KOPT-K1 (cell line): ENCODE results near the gene SRP54.
"Not testable (repeated sequence)": the region's sequence is repeated elsewhere in the genome, so short reads cannot be mapped to it uniquely, and the experiment has no call there.

ENCODE experiments used
- H3K27ac ChIP-seq: fragments of 200-600 bp; sonication (generic); 2 replicates; pipeline ENCODE4 v1.5.1; 2016; ENCODE audit warnings: antibody characterized with exemption, mild to moderate bottlenecking, low read depth, low read length; ENCODE audit not compliant: poor library complexity, severe bottlenecking
- H3K36me3 ChIP-seq: fragments of 200-600 bp; sonication (generic); 2 replicates; pipeline ENCODE4 v1.5.1; 2017; ENCODE audit warnings: antibody characterized with exemption, mild to moderate bottlenecking, low read length, moderate library complexity; ENCODE audit not compliant: insufficient read depth
- H3K9me3 ChIP-seq: fragments of 200-600 bp; sonication (generic); 2 replicates; pipeline ENCODE4 v1.5.1; 2017; ENCODE audit warnings: antibody characterized with exemption, low read length, mild to moderate bottlenecking; ENCODE audit not compliant: insufficient read depth, poor library complexity, severe bottlenecking

SRP54 gene

DNA sequence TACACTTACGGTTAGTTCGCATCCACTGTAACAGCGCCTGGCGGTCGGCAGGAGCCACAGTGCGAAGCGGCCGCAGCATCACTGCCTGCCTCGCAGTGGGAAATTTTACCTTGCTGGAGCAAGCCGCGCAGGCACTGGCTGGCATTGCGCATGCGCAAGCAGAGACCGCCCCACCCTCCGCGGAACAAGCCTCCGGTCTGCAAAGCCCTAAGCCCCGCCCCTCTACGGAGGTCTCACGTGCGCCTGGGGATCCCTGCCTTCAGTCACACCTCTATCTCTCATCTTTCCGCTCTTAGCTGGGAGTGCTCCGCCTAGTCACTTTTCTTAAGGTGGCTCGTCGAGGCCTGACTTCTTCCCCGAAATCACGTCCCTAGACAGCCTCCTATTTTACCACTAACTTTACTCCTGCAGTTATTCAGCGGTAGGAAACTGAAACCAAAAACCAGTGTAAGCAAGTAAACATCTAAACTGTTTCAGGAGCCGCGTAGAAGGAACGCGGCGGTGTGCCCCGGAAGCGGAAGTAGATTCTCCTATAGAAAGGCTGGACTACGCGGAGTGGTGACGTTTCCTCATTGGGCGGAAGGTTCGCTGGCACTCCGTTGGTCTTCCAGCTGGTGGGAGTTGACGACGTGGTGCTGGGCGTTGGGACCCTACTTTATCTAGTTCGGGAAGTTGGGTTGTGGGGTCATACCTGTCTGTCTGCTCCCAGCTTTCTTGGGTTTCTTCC, at the start of gene SRP54:
Gene SRP54 (plus strand): TSS at position 572 of the 727 bp plus-strand sequence. CDS start 13,718 bp downstream, outside the sequence.
- Histone ChIP-seq H3K36me3 (peaks cover 5% of the 10 kb centered on the region; the same call in 1 of the 2 replicates), H3K9me3 (no peaks in the 10 kb centered on the region), H3K27ac (peak within 1 kb of the TSS; percentile 86)

DNA sequence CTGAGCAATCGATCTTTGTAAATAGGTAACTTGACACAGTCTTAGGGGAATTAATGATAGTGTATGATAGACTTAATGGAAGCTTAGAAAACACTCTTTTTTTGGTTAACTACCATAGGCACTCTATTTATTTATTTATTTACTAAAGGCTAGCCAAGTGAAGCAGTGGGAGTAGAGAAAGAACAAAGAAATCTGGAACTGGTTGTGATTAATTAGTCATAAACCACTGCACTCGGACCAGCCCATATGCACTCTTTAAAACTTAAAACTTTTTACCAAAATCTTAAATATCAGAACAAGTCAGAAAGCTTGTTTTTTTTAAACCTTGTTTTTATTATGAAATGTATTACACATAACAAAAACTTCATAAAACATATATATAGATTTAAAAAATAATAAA, 49.5 kb upstream of the SRP54 start:
- Histone ChIP-seq H3K9me3 (no peaks in the 10 kb centered on the region), H3K27ac (no peak overlapping the region), H3K36me3 (no peaks in the 10 kb centered on the region)

DNA sequence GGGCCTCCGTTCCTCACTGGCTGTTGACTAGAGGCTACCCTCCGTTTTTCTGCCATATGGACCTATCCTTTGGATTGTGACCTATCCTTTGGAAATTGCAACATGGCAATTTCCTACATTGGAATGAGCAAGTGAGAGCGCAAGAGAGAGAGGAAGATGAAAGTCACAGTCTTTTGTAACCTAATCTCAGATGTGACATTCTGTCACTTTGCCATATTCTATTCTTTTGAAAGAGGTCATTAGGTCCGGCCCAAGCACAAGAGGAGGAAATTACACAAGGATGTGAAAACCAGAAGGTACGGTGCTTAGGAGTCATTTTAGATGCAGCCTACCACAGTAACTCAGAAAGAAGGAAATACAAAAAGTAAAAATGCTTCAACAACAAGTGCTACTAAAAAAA, 47.3 kb upstream of the SRP54 start:
- Histone ChIP-seq H3K9me3 (no peaks in the 10 kb centered on the region), H3K36me3 (no peaks in the 10 kb centered on the region), H3K27ac (no peak overlapping the region)

DNA sequence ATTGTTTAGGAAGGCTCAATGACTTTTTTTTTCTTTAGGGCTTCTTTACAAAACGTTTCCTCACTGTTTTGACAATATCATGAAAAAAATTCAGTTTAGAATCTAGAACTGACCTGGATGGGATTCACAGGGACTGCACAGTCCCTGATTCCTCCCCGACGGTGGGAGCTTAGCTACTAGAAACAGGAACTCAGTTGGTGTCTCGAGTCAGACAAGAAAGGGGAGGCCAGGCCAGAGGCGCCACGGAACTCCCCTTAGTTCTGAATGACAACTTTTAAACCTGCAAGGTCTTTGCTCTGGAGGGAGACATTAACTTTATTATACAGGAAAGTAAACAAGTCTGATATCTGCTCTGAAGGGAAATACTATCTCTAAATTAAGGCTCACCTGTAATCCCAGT, 45.4 kb upstream of the SRP54 start:
- H3K9me3 ChIP-seq, result no peaks in the 10 kb centered on the region
- H3K27ac ChIP-seq, result no peak overlapping the region
- H3K36me3 ChIP-seq, result no peaks in the 10 kb centered on the region

DNA sequence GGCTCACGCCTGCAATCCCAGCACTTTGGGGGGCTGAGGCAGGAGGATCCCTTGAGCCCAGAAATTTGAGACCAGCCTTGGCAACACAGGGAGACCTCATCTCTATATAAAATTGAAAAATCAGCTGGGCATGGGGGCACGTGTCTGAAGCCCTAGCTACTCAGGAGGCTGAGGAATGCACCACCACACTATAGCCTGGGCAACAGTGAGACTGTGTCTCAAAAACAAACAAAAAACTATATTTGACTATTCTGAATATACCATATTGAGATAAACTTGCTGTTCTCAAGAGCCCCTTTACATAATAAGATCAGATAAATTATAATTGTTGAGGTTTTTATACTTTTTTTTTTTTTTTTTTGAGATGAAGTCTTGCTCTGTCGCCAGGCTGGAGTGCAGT, 44.9 kb upstream of the SRP54 start:
- Histone ChIP-seq H3K36me3 (no peaks in the 10 kb centered on the region), H3K9me3 (peaks cover under 1% of the 10 kb centered on the region), H3K27ac (no peak overlapping the region)

DNA sequence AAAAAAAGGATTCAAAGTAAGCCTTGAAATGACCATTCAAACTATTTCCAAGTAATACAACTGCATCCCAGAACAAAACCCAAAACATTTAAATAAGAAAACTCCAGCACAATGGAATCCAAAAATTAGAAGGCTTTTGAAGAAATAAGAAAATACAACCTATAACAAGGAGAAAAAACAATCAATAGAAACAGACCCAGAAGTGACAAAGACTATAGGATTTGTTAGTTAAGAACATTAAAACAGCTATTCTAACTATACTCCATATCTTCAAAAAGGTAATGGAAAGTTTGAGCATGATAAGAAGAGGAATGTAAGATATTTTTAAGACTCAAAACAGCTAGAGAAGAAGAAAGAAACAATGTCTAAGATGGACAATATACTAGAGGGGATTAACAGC, 39.3 kb upstream of the SRP54 start:
- H3K36me3 ChIP-seq, result no peaks in the 10 kb centered on the region; the same call in 1 of the 2 replicates
- H3K9me3 ChIP-seq, result peaks cover 18% of the 10 kb centered on the region
- H3K27ac ChIP-seq, result no peak overlapping the region

DNA sequence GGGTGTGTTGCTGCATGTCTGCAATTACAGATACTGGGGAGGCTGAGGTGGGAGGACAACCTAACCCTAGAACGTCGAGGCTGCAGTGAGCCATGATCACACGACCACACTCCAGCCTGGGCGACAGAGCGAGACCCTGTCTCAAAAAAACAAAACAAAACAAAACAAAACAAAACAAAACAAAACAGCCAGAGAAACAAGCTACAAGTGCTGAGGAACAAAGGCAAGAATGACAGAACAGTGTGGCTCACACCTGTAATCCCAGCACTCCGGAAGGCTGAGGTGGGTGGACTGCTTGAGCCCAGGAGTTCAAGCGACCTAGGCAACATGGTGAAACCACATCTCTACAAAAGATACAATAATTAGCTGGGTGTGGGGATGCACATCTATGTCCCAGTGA, 38.0 kb upstream of the SRP54 start:
- Histone ChIP-seq H3K27ac (no peak overlapping the region), H3K9me3 (peaks cover 18% of the 10 kb centered on the region), H3K36me3 (no peaks in the 10 kb centered on the region; the same call in 1 of the 2 replicates)

DNA sequence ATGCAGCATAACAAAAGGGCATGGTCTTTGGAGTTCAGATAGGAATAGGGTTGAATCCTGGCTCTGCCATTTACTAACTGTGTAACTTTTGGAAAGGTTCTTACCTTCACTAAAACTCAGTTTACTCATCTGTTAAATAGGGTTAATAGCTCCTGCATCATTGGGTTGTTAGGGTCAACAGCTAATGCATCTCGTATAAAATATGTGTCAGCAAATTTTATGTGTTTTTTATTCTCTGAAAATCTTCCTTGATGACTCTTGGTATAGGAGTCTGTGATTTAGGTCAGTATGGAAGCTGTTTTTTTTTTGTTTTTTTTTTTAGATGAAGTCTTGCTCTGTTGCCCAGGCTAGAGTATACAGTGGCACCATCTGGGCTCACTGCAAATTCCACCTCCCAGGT, 36.1 kb upstream of the SRP54 start:
- H3K9me3 ChIP-seq, result peaks cover 18% of the 10 kb centered on the region
- H3K27ac ChIP-seq, result no peak overlapping the region
- H3K36me3 ChIP-seq, result no peaks in the 10 kb centered on the region; the same call in 1 of the 2 replicates

DNA sequence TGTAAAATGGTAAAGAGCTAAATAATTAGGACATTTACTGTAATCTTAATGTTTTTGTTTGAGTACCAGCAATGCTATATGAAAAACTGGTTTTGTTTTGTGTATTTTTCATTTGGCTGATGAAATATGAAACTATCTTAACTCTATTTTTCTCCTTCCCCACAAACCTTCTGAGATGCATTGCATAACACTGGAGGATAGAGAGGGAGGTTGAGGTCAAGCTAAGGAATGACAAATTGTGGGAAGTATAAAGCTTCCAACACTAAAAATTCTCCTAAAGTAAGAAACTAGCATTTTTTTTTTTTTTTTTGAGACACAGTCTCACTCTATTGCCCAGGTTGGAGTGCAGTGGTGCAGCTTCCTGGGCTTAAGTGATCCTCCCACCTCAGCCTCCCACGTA, 31.5 kb upstream of the SRP54 start:
- no peak overlapping the region for H3K27ac ChIP-seq
- peaks cover 18% of the 10 kb centered on the region; the same call in 1 of the 2 replicates for H3K36me3 ChIP-seq
- H3K9me3 ChIP-seq, result no peaks in the 10 kb centered on the region

DNA sequence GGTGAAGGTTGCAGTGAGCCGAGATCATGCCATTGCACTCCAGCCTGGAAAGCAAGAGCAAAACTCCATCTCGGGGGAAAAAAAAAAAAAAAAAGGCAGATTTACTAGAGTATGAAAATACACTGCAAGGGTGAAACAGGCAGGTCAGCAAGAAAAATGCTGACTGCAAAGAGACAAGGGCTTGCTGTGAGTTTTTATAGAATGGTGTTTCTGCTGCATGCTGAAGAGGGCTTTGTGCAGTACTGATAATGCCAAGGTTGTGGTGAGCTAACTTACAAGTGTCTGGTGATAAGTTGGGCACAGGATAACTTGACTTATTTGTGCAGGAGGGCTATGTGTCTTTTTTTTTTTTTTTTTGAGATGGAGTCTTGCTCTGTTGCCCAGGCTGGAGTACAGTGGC, 25.9 kb upstream of the SRP54 start:
- H3K36me3 ChIP-seq, result peaks cover 41% of the 10 kb centered on the region

DNA sequence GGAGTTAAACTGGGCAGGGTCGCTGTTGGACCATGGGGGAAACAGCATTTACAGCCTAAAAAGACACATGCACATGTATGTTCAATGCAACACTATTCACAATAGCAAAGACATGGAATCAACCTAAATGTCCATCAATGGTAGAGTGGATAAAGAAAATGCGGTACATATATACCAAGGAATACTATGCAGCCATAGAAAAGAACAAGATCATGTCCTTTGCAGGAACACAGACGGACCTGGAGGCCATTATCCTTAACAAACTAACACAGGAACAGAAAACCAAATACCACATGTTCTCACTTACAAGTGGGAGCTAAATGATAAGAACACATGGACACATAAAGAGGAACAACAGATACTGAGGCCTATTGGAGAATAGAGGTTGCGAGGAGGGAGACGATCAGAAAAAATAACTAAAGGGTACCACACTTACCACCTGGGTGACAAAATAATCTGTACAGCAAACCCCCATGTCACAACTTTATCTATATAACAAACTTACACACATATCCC, 25.0 kb upstream of the SRP54 start:
- peaks cover 46% of the 10 kb centered on the region for H3K36me3 ChIP-seq
- no peaks in the 10 kb centered on the region for H3K9me3 ChIP-seq
- H3K27ac ChIP-seq, result no peak overlapping the region

More for the DNA sequence above, 25.9 kb upstream of the SRP54 start:
- Histone ChIP-seq H3K9me3 (no peaks in the 10 kb centered on the region), H3K27ac (no peak overlapping the region)

DNA sequence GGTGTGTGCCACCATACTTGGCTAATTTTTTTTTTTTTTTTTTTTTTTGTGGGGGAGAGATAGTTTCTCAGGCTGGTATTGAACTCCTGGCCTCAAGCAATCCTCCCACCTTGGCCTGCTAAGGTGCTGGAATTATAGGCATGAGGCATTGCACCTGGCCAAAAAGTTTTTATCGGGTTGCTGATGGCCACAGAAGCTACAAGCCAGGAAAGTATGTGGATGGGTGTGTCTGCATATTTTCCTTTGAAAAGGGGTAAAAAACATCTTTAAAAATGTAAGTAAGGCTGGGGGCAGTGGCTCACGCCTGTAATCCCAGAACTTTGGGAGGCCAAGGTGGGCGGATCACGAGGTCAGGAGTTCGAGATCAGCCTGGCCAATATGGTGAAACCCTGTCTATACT, 20.7 kb upstream of the SRP54 start:
- peaks cover 38% of the 10 kb centered on the region for H3K36me3 ChIP-seq
- not testable (repeated sequence) for H3K9me3 ChIP-seq, H3K27ac ChIP-seq

DNA sequence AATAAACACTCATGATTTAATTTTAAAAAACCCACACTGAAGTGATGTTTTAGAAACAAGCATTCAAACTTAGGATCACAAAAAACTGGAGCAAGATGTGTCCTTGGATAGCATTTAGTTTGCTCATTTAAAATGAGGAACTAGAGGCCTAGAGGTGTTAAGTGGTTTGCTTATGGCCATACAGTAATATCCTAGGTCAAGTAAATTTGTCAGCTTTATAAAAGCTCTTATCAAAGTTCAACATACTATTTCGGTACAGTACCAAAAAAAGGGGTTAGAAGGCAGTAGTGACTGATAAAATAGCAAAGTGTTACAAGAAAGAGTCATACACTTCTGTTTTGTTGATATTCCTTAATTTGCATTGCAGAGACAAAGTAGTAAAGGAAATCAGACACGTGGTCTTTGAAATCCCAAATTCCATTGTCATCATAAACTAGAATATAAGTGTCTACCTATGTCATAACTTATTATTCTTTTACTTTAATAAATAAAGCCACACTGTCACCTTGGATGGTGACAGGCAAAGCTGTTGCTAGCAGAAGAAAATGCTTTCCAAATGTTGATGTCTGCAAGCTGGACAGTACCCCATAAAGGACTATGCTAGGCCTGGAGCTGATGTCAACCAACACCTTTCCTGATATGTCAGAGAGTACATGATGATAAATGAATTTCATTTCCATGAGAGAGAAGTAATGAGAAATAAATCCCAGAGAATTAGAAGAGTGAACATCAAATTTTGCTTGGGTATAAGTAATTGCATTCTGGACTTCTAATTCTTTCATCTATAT, 17.6 kb upstream of the SRP54 start:
- H3K9me3 ChIP-seq, result no peaks in the 10 kb centered on the region
- H3K36me3 ChIP-seq, result peaks cover 45% of the 10 kb centered on the region
- H3K27ac ChIP-seq, result no peak overlapping the region

DNA sequence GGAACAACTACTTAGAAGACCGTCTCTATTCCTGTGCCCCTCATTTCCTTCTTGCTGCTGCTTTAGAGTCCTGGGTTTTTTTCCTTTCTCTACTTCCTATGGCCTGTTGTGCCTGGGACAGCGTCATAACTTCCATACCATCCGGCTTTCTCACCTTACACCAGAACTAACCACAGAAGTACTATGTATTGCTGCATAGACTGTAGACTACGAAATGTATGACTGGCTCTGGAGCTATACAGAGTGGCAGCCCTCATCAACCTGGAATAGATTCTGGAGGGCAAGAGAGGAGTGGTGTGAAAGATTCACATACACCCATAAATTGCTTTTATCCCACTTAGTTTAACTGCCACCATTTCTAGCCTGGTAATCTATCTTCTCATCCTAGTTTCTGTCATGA, 16.9 kb upstream of the SRP54 start:
- Histone ChIP-seq H3K27ac (no peak overlapping the region), H3K9me3 (no peaks in the 10 kb centered on the region), H3K36me3 (peaks cover 45% of the 10 kb centered on the region)

DNA sequence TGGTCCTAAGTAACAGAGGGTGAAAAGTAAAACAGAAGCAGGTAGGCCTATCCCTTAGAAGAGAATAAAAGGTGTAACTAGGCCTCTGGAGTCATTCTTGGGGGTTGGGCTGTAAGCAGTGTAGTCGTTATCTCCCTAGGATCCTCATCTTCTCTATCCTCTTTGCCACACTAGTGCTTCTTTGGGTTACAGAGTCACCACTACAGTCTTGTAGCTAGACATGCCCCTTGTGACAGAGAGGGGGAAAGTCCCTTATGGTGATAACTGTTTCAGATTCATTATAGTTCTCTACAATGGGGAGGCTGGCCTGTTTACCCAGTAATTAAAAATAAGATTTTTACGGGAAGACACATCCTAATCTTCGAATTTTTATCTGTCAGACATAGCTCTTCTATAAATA, 16.4 kb upstream of the SRP54 start:
- H3K27ac ChIP-seq, result no peak overlapping the region
- H3K9me3 ChIP-seq, result no peaks in the 10 kb centered on the region
- peaks cover 45% of the 10 kb centered on the region for H3K36me3 ChIP-seq
